ENCODE data around the gene PBX3. TPM values are rescaled to one million over a fixed set of nuclear protein-coding genes. Genes with fewer than 3 reads are reported as not detected.
A peak's percentile ranks its signal among the peaks of the same experiment; 100 is the strongest.

The PBX3 gene
- total and polyA plus RNA-seq, 7 donors, result 4.2 to 12.7 (median 6.6) TPM

DNA sequence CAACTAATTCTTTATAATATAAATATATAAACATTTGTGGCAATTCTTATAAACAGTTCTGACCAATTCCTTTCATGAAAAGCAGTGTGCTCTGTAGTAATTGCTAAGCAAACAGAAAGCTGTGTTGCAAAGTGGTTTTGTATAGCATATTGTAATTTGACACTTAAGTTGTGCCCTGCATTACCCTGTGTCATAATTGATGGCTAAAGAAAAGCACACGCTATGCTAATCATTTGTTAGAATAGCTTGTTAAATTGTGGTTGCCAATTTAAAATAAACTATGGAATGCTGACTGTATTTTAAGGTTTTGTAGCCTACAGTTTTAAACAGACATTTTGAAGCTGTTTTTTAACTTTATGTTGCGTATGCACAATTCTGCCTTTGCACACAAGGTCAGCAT is 140.0 kb downstream of the PBX3 start:
- Histone ChIP-seq H3K9me3 (no peaks in the 10 kb centered on the region), H3K36me3 (ENCODE audit: insufficient read depth in 1 of 2, low read depth in 1 of 2) (no peaks in the 10 kb centered on the region), H3K4me3 (no peak overlapping the region), H3K27me3 (ENCODE audit: insufficient read depth in 3 of 3, low read length in 2 of 3) (no peaks in the 10 kb centered on the region), H3K27ac (no peak overlapping the region), H3K4me1 (no peaks in the 10 kb centered on the region)
- WGBS, 3 donors, result 68 to 88% (median 71%) methylated on average over 2 of the region's 2 CpGs
- ATAC-seq, result peak in 1 of 4 donors; percentile 64
- intact Hi-C loops (cut with DNase I), result no loop called here
- DNase-seq, result no peak
- TF ChIP-seq, protein P1, sequence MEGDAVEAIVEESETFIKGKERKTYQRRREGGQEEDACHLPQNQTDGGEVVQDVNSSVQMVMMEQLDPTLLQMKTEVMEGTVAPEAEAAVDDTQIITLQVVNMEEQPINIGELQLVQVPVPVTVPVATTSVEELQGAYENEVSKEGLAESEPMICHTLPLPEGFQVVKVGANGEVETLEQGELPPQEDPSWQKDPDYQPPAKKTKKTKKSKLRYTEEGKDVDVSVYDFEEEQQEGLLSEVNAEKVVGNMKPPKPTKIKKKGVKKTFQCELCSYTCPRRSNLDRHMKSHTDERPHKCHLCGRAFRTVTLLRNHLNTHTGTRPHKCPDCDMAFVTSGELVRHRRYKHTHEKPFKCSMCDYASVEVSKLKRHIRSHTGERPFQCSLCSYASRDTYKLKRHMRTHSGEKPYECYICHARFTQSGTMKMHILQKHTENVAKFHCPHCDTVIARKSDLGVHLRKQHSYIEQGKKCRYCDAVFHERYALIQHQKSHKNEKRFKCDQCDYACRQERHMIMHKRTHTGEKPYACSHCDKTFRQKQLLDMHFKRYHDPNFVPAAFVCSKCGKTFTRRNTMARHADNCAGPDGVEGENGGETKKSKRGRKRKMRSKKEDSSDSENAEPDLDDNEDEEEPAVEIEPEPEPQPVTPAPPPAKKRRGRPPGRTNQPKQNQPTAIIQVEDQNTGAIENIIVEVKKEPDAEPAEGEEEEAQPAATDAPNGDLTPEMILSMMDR (IDR thresholded peaks at IDR 0.05), result no peak

DNA sequence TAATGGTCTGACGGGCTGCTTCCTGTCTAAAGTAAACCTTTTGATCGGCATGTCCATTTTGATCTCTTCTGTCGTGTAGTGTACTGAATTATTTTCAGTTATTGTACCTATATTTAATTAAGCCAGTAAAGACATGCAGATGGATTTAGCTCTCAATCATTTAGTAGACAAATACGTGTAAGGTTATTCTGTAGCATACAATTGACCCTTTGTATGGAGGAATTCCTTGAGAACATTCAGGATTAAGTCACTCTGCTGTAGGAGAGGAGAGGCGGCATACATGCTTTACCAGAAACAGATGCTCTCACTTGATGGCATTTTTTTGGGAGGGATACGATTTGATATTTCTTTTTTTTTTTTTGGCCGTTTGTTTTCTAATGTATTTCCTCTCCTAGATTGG is 141.0 kb downstream of the PBX3 start:
- no peaks in the 10 kb centered on the region for H3K9me3 ChIP-seq
- intact Hi-C loops (cut with DNase I), result no loop called here
- no peak overlapping the region for H3K27ac ChIP-seq

DNA sequence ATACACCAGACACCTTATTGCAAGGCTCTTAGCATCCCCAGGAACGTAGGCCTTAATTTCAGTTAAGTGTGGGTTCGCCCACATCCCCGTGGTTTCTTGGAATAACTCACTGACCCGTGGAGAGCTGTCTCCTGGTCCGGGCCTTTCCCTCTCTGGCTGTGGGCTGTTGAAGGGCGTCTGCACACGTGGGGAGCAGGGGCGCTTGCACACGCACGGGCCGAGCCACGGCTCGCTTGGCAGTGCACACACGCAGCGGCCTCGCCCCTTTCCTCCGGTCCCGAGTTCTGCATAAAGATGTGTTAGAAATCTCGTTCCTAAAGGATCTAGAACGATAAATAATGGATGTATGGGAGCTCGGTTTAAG is 141.9 kb downstream of the PBX3 start:
- intact Hi-C loops (cut with DNase I), result no loop called here

More for the DNA sequence above, 141.0 kb downstream of the PBX3 start:
- Histone ChIP-seq H3K27me3 (ENCODE audit: insufficient read depth in 3 of 3, low read length in 2 of 3) (no peaks in the 10 kb centered on the region), H3K4me1 (no peaks in the 10 kb centered on the region), H3K36me3 (ENCODE audit: insufficient read depth in 1 of 2, low read depth in 1 of 2) (no peaks in the 10 kb centered on the region), H3K4me3 (no peak overlapping the region)
- ATAC-seq, result no peak
- WGBS, 3 donors, result 92 to 97% (median 95%) methylated on average over 7 of the region's 7 CpGs
- TF ChIP-seq, protein P1 (IDR thresholded peaks at IDR 0.05), result no peak
- no peak for DNase-seq

DNA sequence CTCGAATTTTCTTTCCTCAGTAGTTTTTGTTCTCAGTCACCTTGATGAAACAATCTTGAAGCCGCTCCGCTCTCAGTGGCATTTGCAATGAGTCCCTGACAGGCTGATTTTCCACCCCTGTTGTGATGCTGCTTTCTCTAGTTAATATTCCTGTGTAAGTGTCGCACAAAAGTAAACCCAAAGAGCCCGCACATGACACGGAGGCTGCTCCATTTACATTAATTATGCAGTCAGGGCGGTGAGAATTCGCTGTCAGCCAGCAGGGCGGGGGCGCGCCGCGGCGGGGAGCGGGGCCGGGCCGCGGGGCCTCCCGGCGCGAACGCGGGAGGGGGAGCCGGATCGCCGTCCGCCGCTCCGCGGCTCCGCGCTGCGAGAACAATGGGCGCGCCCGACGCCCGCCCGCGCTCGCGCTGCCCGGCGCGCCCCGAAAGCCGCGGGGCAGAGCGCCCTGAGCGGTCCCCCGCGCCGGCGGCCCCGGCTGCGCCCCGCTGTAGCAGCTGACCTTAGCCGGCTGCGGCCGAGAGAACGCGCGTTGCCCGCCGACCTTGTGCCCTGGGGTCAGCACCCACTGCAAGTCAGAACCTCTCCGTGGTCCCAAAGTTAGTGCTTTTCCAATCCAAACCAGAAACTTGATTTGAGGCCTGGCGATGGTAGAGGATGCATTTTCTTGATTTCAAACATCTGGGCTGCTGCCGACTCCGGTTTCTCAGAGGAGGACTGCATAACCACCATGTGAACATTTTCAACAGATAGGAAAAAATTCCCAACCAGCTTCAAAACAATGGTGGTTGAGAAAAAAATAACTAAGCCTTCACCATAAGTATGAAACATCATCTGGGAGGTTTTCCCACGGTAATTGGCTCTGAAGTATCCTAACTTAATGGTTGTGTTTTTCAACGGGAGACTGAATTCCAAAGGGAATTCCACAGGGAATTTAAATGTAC is 142.6 kb downstream of the PBX3 start:
- Histone ChIP-seq H3K4me3 (peak overlapping the region; percentile 64), H3K4me1 (no peaks in the 10 kb centered on the region), H3K27ac (no peak overlapping the region), H3K27me3 (ENCODE audit: insufficient read depth in 3 of 3, low read length in 2 of 3) (no peaks in the 10 kb centered on the region), H3K36me3 (ENCODE audit: insufficient read depth in 1 of 2, low read depth in 1 of 2) (no peaks in the 10 kb centered on the region), H3K9me3 (no peaks in the 10 kb centered on the region)
- ATAC-seq (peak in 2 of 4 donors; percentile 63 to 81), DNase-seq (peak; percentile 25 to 50)
- WGBS, 3 donors, result 2 to 5% (median 2%) methylated on average over 40 to 71 of the region's 71 CpGs
- intact Hi-C loops (cut with DNase I), result loop anchor here in 1 of 2 donors (5.0 kb wide), 1 partner anchor 142 kb away; the partner anchor contains the start of gene PBX3
- TF ChIP-seq, protein P1 (IDR thresholded peaks at IDR 0.05), result no peak

More for the DNA sequence above, 141.9 kb downstream of the PBX3 start:
- H3K27me3 ChIP-seq (ENCODE audit: insufficient read depth in 3 of 3, low read length in 2 of 3), result no peaks in the 10 kb centered on the region
- H3K4me3 ChIP-seq, result peak overlapping the region; percentile 64
- no peaks in the 10 kb centered on the region for H3K4me1 ChIP-seq
- TF ChIP-seq, protein P1 (IDR thresholded peaks at IDR 0.05), result no peak
- H3K9me3 ChIP-seq, result no peaks in the 10 kb centered on the region
- H3K36me3 ChIP-seq (ENCODE audit: insufficient read depth in 1 of 2, low read depth in 1 of 2), result no peaks in the 10 kb centered on the region
- no peak overlapping the region for H3K27ac ChIP-seq
- ATAC-seq (peak in 2 of 4 donors; percentile 53 to 72), DNase-seq (peak; percentile 18 to 52)
- WGBS, 3 donors, result 34 to 37% (median 36%) methylated on average over 21 of the region's 21 CpGs

All from psoas muscle (tissue), 8 donors.